Activated T-cell treated with anti-CD3 and anti-CD28 coated beads, Interleukin-2, amount 50 U/mL, for 4 hours (primary cell): ENCODE measurements around the gene LCN6. TPM values are rescaled to one million over a fixed set of nuclear protein-coding genes. Genes with fewer than 3 reads are reported as not detected.

Experiments
- ATAC-seq, 2 donors: fragments of 200-7000 bp; cut with Tn5 transposase; one replicate each; pipeline ENCODE4 v1.10.0; 2021
- DNase-seq: peaks from one replicate; pipeline ENCODE4 v3.0.0-alpha.2; 2020
- H3K27me3 Mint-ChIP-seq: one replicate; pipeline ENCODE4 v1.8.0; 2021; ENCODE audit warnings: low read depth, mixed read lengths
- H3K36me3 Mint-ChIP-seq: one replicate; pipeline ENCODE4 v1.8.0; 2022; ENCODE audit warnings: mixed read lengths; ENCODE audit not compliant: insufficient read depth
- H3K4me1 Mint-ChIP-seq: one replicate; pipeline ENCODE4 v1.8.0; 2021; ENCODE audit warnings: low read depth, mixed read lengths
- H3K4me3 Mint-ChIP-seq: one replicate; pipeline ENCODE4 v1.8.0; 2021; ENCODE audit warnings: mild to moderate bottlenecking, moderate library complexity, mixed read lengths
- H3K9me3 Mint-ChIP-seq: one replicate; pipeline ENCODE4 v1.8.0; 2021; ENCODE audit warnings: mixed read lengths
- total RNA-seq, 3 donors: library from RNA; stranded (reverse); gene quantifications; one replicate each; pipeline ENCODE4 v1.2.1, GENCODE V29; 2021

Gene LCN6
- total RNA-seq, 3 donors from 2014 or later, result not detected

DNA sequence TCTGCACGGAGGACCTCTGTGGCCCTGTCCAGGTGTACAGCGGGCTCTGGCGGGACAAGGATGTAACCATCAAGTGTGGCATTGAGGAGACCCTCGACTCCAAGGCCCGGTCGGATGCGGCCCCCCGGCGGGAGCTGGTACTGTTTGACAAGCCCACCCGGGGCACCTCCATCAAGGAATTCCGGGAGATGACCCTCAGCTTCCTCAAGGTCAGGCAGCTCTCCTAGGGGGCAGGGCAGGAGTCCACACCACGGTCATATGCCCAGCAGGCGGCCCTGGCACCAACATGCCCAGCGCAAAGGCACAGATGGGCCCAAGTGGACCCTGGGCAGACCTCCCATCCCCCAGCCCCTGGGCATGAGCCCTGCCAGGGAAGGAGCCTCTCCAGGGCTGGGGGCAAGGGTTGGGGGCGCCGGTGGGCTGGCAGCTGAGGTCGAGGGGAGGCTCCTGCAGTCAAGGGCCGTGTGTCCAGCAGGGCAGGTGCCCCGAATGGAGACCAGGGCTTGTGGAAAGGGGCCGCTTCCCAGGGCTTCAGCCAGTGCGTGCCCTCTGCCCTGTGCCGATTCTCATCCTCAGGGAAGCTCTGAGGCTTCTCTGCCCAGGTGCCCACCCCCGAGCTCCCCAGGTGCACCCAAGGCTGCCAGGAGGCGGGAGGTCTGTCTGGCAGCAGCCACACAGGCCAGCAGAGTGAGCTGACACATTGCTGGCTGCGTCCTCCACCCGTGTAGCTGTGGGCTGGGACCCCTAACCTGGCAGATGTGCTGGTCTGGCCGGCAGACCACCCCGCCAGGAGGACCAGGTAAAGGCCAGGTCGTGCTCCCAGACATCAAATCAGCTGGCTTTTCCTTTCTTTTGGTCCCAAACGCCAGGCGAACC lies 26.0 kb downstream of the LCN6 start:
- no peak overlapping the region for H3K4me3 Mint-ChIP-seq
- H3K36me3 Mint-ChIP-seq, result peaks cover 29% of the 10 kb centered on the region
- DNase-seq (no peak), ATAC-seq (no peak)
- no peaks in the 10 kb centered on the region for H3K27me3 Mint-ChIP-seq
- peaks cover 23% of the 10 kb centered on the region for H3K4me1 Mint-ChIP-seq
- no peaks in the 10 kb centered on the region for H3K9me3 Mint-ChIP-seq

DNA sequence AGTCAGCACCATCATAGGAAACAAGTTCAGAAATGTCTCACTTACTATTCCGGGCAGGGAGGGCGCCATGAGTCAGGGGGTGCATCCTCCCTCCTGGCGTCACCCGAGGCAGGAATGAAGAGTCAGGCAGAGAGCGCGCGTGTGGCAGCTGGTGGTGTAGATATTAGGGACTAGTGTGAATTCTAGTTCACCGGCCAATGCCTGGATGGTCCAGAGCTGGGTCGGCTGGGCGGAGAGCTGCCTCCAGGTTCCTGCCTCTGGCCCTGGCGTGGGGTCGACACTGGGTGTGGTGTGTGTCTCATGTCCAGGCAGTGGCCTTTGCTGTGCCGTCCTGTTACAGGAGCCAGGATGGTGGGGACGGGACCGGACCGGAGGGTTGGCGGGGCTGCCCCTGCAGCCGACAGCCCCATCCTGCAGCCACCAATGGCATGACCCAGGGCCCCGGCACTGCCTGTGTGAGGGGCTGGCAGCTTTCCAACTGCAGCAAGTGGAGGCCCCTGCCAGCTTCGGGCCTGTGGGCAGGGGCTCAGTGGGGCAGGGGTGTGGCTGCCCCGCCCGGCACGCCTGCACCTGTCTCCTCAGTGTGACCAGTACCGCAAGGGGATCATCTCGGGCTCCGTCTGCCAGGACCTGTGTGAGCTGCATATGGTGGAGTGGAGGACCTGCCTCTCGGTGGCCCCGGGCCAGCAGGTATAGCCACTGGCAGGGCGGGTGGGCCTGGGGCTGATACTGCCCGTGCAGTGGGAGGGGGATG lies 26.8 kb downstream of the LCN6 start:
- H3K9me3 Mint-ChIP-seq, result no peaks in the 10 kb centered on the region
- H3K4me3 Mint-ChIP-seq, result no peak overlapping the region
- peak; percentile 7 to 11 for ATAC-seq

DNA sequence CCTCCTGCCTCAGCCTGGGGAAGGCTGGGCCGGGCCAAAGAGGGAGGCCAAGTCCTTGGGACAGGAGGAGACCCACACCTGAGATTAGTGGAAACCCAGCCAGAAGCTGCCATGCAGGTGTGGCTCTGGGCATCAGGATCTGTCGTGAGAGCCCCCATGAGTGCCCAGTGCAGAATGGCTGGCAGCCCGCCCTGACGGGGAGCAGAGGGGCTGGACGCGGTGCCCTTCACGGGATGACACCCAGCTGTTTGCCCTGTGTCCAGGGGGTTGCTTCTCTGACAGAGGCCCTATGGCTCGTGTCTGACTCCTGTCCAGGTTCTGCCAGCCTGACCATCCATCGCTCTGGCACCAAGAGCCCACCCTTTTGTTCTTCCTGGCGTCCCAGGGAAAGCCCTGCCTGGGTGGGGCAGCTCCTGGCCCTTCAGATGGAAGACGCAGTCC lies 27.4 kb downstream of the LCN6 start:
- DNase-seq (no peak), ATAC-seq (no peak)
- no peak overlapping the region for H3K4me3 Mint-ChIP-seq
- peaks cover 20% of the 10 kb centered on the region for H3K36me3 Mint-ChIP-seq
- H3K4me1 Mint-ChIP-seq, result peaks cover 13% of the 10 kb centered on the region
- peaks cover 4% of the 10 kb centered on the region for H3K27me3 Mint-ChIP-seq
- H3K9me3 Mint-ChIP-seq, result no peaks in the 10 kb centered on the region

More for the DNA sequence above, 26.8 kb downstream of the LCN6 start:
- Mint-ChIP-seq H3K27me3 (peaks cover 2% of the 10 kb centered on the region), H3K4me1 (peaks cover 19% of the 10 kb centered on the region), H3K36me3 (peaks cover 24% of the 10 kb centered on the region)
- no peak for DNase-seq

DNA sequence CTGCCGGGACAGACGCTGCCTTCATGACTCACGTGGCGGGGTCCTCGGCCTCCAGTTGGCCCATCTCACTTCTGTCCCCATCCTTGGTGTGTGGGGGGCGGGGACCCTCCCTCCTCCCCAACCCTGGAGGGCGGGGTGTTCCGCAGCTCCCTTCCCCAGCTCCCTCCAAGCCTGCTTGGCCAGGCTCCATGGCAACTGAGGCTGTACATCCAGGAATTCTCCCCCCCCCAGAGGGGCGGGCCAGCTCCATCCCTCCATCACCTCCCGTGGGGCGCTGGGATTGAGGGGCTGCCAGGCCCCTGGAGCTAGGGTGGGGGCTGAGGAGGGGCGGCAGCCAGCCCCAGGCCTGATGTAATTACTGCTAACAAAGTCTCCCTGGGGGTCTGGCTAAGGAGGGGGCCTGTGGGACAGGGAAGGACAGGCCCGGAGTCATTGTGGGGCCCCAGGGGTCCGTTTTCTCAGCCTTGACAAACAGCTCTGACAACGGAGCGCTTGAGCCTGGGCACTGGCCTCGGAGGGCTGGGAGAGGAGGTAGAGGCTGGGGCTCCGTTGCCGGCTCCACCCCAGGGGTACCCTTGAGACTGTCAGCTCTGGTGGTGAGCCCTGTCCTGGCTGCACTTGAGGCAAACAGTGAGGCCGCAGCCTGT lies 28.0 kb downstream of the LCN6 start:
- Mint-ChIP-seq H3K9me3 (no peaks in the 10 kb centered on the region), H3K4me3 (no peak overlapping the region), H3K4me1 (peaks cover 9% of the 10 kb centered on the region), H3K36me3 (peaks cover 15% of the 10 kb centered on the region), H3K27me3 (peaks cover 6% of the 10 kb centered on the region)
- DNase-seq (no peak), ATAC-seq (no peak)

DNA sequence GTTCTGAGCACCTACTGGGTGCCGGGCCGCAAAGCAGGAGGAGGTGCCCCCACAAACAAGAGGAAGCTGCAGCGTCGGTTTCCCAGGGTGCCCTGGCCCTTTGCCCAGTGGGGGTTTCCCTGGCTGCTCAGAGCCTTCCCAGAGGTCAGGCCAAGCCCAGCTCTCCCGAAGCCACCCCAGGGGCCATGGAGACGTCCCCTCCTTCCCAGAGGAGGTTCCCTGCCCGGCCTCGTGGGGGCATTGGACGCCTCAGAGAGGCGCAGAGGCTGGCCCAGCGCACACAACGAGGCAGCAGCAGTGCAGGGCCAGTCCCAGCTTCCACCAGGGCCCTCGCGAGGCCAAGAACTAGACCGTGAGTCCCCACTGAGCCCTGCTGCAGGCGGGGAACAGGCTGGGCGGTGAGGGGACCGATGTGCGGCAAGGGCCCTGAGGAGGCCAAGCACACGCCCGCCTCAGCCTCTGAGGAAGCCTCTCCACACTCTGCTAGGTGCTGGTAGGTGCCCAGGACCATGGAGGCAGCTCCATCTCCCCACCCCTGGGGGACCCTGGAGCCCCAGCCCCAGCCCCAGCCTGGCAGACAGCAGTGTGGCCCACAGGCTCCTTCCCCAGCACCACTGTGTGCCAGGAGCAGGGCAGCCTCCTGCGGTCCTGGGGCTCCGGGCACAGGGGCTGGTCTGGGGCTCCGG lies 29.0 kb downstream of the LCN6 start:
- Mint-ChIP-seq H3K36me3 (peaks cover 9% of the 10 kb centered on the region), H3K27me3 (peaks cover 9% of the 10 kb centered on the region), H3K4me3 (no peak overlapping the region), H3K9me3 (no peaks in the 10 kb centered on the region), H3K4me1 (peaks cover 7% of the 10 kb centered on the region)
- DNase-seq, result no peak
- peak; percentile 6 to 12 for ATAC-seq

DNA sequence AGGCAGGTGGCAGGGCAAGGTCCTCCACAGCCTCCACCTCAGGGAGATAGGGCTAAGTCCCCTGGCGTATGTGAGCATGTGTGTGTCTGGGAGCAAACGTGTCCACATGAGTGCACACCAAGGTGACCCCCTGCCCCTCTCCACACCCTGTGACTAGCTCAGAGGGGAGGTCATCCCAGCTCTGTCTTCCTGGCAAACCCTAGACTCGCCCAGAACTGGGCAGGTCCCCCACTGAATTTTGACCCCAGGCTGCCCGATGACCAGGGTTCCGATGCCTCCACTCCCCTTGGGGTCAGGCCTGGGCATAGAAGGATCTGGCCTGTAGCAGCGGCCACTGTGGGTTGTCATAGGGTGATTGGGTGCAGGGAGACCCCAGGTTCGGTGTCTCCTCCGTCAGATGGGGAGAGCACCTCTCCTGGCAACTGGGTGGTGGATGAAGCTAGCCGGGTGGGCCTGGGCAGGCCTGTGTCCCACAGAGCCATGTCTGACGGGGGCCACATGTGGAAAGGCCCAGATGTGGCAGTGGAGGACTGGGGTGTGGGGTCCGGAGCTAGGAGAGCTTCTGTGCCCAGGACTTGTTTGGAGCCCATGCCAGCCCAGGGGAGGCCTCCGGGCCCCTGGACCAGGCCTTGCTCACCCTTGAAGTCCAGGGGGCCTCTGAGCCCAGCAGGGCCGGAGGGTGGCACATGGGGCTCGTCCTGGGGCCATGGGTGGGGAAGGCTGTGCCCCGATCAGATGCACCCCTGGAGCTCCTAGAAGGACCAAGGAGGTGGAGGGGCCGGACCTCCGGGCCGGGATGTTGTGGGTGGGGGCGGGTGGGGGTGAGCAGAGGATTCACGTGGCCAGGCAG lies 29.8 kb downstream of the LCN6 start:
- H3K36me3 Mint-ChIP-seq, result peaks cover 1% of the 10 kb centered on the region
- DNase-seq, result no peak
- H3K4me1 Mint-ChIP-seq, result peaks cover 3% of the 10 kb centered on the region
- H3K9me3 Mint-ChIP-seq, result no peaks in the 10 kb centered on the region
- no peak for ATAC-seq
- H3K27me3 Mint-ChIP-seq, result peaks cover 16% of the 10 kb centered on the region
- no peak overlapping the region for H3K4me3 Mint-ChIP-seq

DNA sequence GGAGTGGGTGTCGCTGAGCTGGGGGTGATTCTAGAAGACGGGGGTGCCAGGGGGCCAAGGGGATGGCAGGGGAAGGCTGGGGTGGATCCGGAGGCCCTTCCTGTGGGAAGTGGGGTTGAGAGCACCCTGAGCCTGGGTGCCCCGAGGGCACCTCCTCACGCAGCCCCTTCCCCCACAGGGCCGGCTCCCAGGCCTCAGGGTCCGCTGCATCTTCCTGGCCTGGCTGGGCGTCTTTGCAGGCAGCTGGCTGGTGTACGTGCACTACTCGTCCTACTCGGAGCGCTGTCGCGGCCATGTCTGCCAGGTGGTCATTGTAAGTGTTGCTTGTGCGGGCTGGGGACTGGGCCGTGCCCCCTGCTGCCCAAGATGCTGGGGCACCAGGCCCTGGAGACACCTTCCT lies 30.9 kb downstream of the LCN6 start:
- Mint-ChIP-seq H3K4me3 (no peak overlapping the region), H3K9me3 (no peaks in the 10 kb centered on the region), H3K27me3 (peaks cover 20% of the 10 kb centered on the region), H3K4me1 (peaks cover 3% of the 10 kb centered on the region), H3K36me3 (no peaks in the 10 kb centered on the region)
- ATAC-seq (no peak), DNase-seq (no peak)

DNA sequence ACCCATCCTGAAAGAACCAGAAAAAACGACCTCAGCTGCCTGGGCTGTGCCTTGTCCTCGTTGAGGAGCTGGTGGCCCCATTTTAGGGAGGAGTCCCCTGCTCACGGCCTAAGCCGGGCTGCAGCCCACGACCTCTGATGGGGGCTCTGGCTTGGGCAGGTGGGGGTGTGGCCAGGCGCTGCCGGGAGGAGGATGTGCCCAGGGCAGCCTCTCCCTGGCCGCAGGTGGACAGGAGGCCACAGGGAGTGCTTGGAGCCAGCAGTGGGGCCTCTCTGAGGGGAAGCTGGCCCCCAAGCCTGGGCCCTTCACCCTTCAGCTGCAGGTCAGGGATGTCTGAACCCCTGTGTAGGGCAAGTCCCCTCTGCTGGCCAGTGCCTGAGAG lies 33.4 kb downstream of the LCN6 start:
- DNase-seq (no peak), ATAC-seq (no peak)
- H3K27me3 Mint-ChIP-seq, result peaks cover 39% of the 10 kb centered on the region
- no peak overlapping the region for H3K4me3 Mint-ChIP-seq
- peaks cover 8% of the 10 kb centered on the region for H3K4me1 Mint-ChIP-seq
- H3K9me3 Mint-ChIP-seq, result no peaks in the 10 kb centered on the region
- no peaks in the 10 kb centered on the region for H3K36me3 Mint-ChIP-seq

DNA sequence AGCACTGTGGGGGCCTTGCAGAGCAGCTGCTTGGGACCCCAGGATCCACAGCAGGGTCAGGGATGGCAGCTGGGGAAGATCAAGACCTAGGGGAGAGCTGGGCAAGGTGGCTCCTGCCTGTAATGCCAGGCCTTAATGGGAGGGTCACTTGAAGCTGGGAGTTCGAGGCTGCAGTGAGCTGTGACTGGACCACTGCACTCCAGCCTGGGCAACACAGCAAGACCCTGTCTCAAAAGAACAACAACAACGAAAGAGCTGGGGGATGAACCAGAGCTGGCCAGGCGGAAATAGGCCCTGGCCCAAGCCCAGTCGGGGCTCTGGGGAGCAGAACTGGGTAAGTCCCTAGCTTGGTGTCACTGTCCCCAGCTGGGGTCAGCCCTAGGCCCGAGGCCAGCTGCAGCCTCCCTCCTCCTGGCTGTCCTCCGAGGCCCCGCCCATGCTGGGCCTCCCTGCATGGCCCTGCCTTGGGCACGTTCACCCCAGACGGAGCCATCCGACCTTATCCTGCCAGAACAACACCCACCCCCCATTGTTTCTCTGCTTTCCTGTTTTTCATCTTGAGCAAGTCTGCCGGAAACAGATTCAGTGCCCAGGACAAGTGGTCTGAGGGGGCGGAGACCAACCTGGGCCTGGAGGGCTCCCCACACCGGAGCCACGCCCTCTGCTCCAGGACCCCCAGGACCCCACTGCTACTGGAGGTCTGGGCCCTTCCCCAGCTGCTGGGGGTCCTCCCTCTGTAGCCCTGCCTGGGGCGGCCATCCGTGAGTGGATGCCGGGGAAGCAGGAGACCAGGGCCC lies 34.0 kb downstream of the LCN6 start:
- Mint-ChIP-seq H3K4me3 (no peak overlapping the region), H3K4me1 (peaks cover 8% of the 10 kb centered on the region)
- no peak for DNase-seq

DNA sequence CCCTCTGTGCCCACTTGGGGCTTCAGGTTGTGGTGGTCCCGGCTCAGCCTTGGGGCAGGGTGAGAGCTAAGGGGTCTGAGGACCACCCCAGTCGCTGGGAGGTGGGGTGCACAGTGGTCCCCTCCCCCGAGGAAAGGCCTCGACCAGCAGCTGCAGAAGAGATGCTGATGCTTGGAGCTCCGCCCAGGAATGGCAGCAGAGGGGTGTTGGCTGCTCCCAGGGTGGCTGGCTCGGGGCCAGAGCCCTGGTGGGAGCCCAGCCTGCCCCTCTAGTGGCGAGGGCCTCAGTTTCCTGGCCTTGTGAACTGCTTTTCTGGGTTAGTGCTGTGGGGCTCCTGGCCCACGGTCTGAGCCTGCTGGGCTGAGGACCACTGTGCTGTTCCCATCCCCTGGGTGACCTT lies 34.8 kb downstream of the LCN6 start:
- H3K36me3 Mint-ChIP-seq, result no peaks in the 10 kb centered on the region
- ATAC-seq (no peak), DNase-seq (no peak)
- H3K4me1 Mint-ChIP-seq, result peaks cover 7% of the 10 kb centered on the region
- H3K4me3 Mint-ChIP-seq, result no peak overlapping the region
- H3K27me3 Mint-ChIP-seq, result peaks cover 45% of the 10 kb centered on the region
- no peaks in the 10 kb centered on the region for H3K9me3 Mint-ChIP-seq

More for the DNA sequence above, 34.0 kb downstream of the LCN6 start:
- no peak for ATAC-seq
- Mint-ChIP-seq H3K36me3 (no peaks in the 10 kb centered on the region), H3K27me3 (peaks cover 41% of the 10 kb centered on the region), H3K9me3 (no peaks in the 10 kb centered on the region)

DNA sequence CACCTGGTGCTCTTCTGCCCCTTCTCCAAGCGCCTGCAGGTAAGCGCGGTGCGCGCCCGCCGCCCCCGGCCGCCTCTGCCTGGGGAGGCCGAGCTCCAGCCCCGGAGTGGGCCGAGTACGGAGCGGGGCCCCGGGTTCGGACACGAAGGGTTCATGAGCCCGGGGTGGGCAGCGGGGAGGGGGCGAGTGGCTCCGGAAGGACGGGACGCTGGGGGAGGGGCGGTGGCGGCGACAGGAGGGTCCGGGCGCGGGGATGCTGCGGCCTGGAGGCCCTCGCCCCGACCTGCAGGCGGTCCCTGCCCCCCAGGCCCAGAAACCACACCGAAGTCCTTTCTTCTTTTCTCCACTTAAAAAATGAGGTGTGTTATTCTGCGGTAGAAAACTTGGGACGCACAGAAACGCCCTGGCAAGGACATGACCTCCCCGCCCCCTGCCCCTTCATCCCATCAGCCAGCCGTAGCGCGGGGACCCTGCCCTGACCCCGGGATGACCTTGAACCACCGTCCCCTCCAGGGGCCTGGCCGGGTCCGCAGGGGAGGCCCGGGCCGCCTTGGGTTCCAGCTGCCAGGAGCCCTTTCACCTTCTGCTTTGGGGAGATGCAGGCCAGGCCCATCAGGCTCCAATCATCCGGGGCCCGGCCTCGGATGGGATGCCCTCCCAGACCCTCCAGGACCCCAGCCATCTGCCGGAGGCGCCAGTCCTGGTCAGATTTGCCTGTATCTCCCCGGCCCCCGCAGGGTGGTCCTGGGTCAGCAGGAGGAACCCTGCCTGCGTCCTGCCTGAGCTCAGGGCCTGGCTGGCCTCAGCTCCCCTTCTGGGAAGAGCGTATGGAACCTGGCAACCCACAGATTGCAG lies 35.4 kb downstream of the LCN6 start:
- Mint-ChIP-seq H3K36me3 (no peaks in the 10 kb centered on the region), H3K9me3 (no peaks in the 10 kb centered on the region), H3K4me3 (no peak overlapping the region), H3K4me1 (peaks cover 5% of the 10 kb centered on the region), H3K27me3 (peaks cover 45% of the 10 kb centered on the region)
- DNase-seq (no peak), ATAC-seq (peak; percentile 7 to 24)
